GM23338 (cell line): ENCODE results near the gene PHF23. TPM values are rescaled to one million over a fixed set of nuclear protein-coding genes. Genes with fewer than 3 reads are reported as not detected.

Source experiments
- ATAC-seq: fragments of 200-7000 bp; cut with Tn5 transposase; 3 replicates; pipeline ENCODE4 v1.9.1; 2020
- DNase-seq: peaks from one replicate; pipeline ENCODE4 v3.0.0-alpha.2; 2015; ENCODE audit warnings: low spot score
- H2AFZ ChIP-seq: fragments of 200-600 bp; sonication (generic); 2 replicates; pipeline ENCODE4 v1.8.0; 2016; ENCODE audit warnings: antibody characterized with exemption, mild to moderate bottlenecking, moderate library complexity
- H3F3A ChIP-seq: fragments of 200-600 bp; sonication (generic); replicated peaks from 2 replicates; pipeline ENCODE4 v1.8.0; 2017; ENCODE audit warnings: antibody characterized with exemption, mixed run types, low read depth
- H3K27ac ChIP-seq: fragments of 200-600 bp; sonication (generic); 2 replicates; pipeline ENCODE4 v1.6.1; 2016; ENCODE audit warnings: low read depth
- H3K27me3 ChIP-seq: fragments of 200-600 bp; sonication (generic); 2 replicates; pipeline ENCODE4 v1.8.0; 2016; ENCODE audit warnings: mild to moderate bottlenecking, mixed run types, moderate library complexity; ENCODE audit not compliant: insufficient read depth
- H3K36me3 ChIP-seq: fragments of 200-600 bp; sonication (generic); 2 replicates; pipeline ENCODE4 v1.8.0; 2016; ENCODE audit warnings: mild to moderate bottlenecking; ENCODE audit not compliant: insufficient read depth
- H3K4me1 ChIP-seq: fragments of 200-600 bp; sonication (generic); 2 replicates; pipeline ENCODE4 v1.8.0; 2016; ENCODE audit warnings: mild to moderate bottlenecking, moderate library complexity; ENCODE audit not compliant: insufficient read depth
- H3K4me2 ChIP-seq: fragments of 200-600 bp; sonication (generic); 2 replicates; pipeline ENCODE4 v1.7.1; 2017; ENCODE audit warnings: mixed run types
- H3K4me3 ChIP-seq: fragments of 200-600 bp; sonication (generic); 2 replicates; pipeline ENCODE4 v1.6.1; 2016; ENCODE audit warnings: mixed run types
- H3K79me2 ChIP-seq: fragments of 200-600 bp; sonication (generic); replicated peaks from 2 replicates; pipeline ENCODE4 v1.8.0; 2017; ENCODE audit warnings: mild to moderate bottlenecking; ENCODE audit not compliant: insufficient read depth
- H3K9me2 ChIP-seq: fragments of 200-600 bp; sonication (generic); 2 replicates; pipeline ENCODE4 v1.8.0; 2017; ENCODE audit not compliant: insufficient read depth
- H4K20me1 ChIP-seq: fragments of 200-600 bp; sonication (generic); replicated peaks from 2 replicates; pipeline ENCODE4 v1.8.0; 2017; ENCODE audit warnings: mild to moderate bottlenecking; ENCODE audit not compliant: insufficient read depth
- H3K27ac Mint-ChIP-seq: 2 replicates; pipeline ENCODE4 v1.8.0; 2020; ENCODE audit warnings: inconsistent platforms, mild to moderate bottlenecking, moderate library complexity, mixed read lengths
- H3K27me3 Mint-ChIP-seq: 3 replicates; pipeline ENCODE4 v1.8.0; 2022; ENCODE audit warnings: low read depth, mild to moderate bottlenecking, moderate library complexity, mixed read lengths, inconsistent platforms; ENCODE audit not compliant: insufficient read depth, poor library complexity
- H3K36me3 Mint-ChIP-seq: 3 replicates; pipeline ENCODE4 v1.8.0; 2021; ENCODE audit warnings: low read depth, mild to moderate bottlenecking, inconsistent platforms, moderate library complexity, mixed read lengths
- H3K4me1 Mint-ChIP-seq: 3 replicates; pipeline ENCODE4 v1.8.0; 2020; ENCODE audit warnings: mild to moderate bottlenecking, inconsistent platforms, mixed read lengths
- H3K4me3 Mint-ChIP-seq: 3 replicates; pipeline ENCODE4 v1.8.0; 2021; ENCODE audit warnings: moderate library complexity, mild to moderate bottlenecking, inconsistent platforms, mixed read lengths
- H3K9me3 Mint-ChIP-seq: 3 replicates; pipeline ENCODE4 v1.8.0; 2020; ENCODE audit warnings: moderate library complexity, mild to moderate bottlenecking, inconsistent platforms, mixed read lengths
- CREB1 ChIP-seq: fragments of 250-450 bp; sonication (Bioruptor Pico); IDR thresholded peaks from 2 replicates; pipeline ENCODE4 v1.5.0; 2020; ENCODE audit warnings: low read depth, mild to moderate bottlenecking, moderate library complexity
- CTCF ChIP-seq, 2 experiments: fragments of 200-600 bp in 1 of 2; sonication (generic) in 1 of 2; conservative IDR thresholded peaks; 2 replicates each; pipeline versions ENCODE4 v1.5.1 to v1.6.1; 2016 to 2017; ENCODE audit warnings: antibody characterized with exemption in 2 of 2, low read depth in 2 of 2, mild to moderate bottlenecking in 2 of 2, moderate library complexity in 1 of 2
- ETS1 ChIP-seq: IDR thresholded peaks from 2 replicates; pipeline ENCODE4 v1.6.1; 2016; ENCODE audit warnings: antibody characterized with exemption
- EZH2 ChIP-seq: fragments of 200-600 bp; sonication (generic); IDR thresholded peaks from one replicate; pipeline ENCODE4 v1.8.0; 2017; ENCODE audit warnings: antibody characterized with exemption, mild to moderate bottlenecking, low read depth; ENCODE audit not compliant: unreplicated experiment
- EZH2phosphoT487 ChIP-seq: fragments of 200-600 bp; sonication (generic); IDR thresholded peaks from one replicate; pipeline ENCODE4 v1.8.1; 2018; ENCODE audit warnings: antibody characterized with exemption; ENCODE audit not compliant: unreplicated experiment
- JUNB ChIP-seq: IDR thresholded peaks from one replicate; pipeline ENCODE4 v1.6.1; 2016; ENCODE audit warnings: antibody characterized with exemption; ENCODE audit not compliant: unreplicated experiment
- NANOG ChIP-seq: IDR thresholded peaks from 2 replicates; pipeline ENCODE4 v1.6.1; 2016; ENCODE audit warnings: antibody characterized with exemption, borderline replicate concordance
- POLR2AphosphoS5 ChIP-seq: IDR thresholded peaks from 2 replicates; pipeline ENCODE4 v1.6.1; 2016; ENCODE audit warnings: antibody characterized with exemption, low read depth
- REST ChIP-seq: IDR thresholded peaks from one replicate; pipeline ENCODE4 v1.6.1; 2018; ENCODE audit warnings: antibody characterized with exemption; ENCODE audit not compliant: unreplicated experiment
- STAT1 ChIP-seq: IDR thresholded peaks from one replicate; pipeline ENCODE4 v1.6.1; 2016; ENCODE audit warnings: antibody characterized with exemption; ENCODE audit not compliant: unreplicated experiment
- ZNF114 ChIP-seq: fragments of 250-450 bp; sonication (Bioruptor Pico); IDR thresholded peaks from 2 replicates; pipeline ENCODE4 v1.5.0; 2020; ENCODE audit warnings: mild to moderate bottlenecking, moderate library complexity
- ZNF331 ChIP-seq: fragments of 250-450 bp; sonication (Bioruptor Pico); IDR thresholded peaks from 2 replicates; pipeline ENCODE4 v1.5.0; 2020; ENCODE audit warnings: low read depth, mild to moderate bottlenecking, moderate library complexity
- ZNF462 ChIP-seq: fragments of 250-450 bp; sonication (Bioruptor Pico); IDR thresholded peaks from 2 replicates; pipeline ENCODE4 v1.5.0; 2020; ENCODE audit warnings: mild to moderate bottlenecking, moderate library complexity
- polyA plus RNA-seq: library from polyadenylated mRNA; unstranded; fragments of >200 nt; fragmentation: Nextera tagmentation; extraction: Ambion mirVana; gene quantifications from 2 replicates; pipeline ENCODE4 v1.2.1, GENCODE V29; 2016
- total RNA-seq: library from RNA; depleted of rRNA; stranded (reverse); fragments of >200 nt; shearing (Covaris generic); gene quantifications from 2 replicates; pipeline ENCODE4 v1.2.3, GENCODE V29; 2014

The PHF23 gene
- total and polyA plus RNA-seq, 2 experiments from 2014 or later = 35.4 to 51.0 TPM

GRCh38 chr17:7223375-7223774 lies 15.9 kb downstream of the PHF23 start:
- H3K9me2 ChIP-seq = no peaks in the 10 kb centered on the region
- no peak overlapping the region for H3K4me3 ChIP-seq
- H3K27ac ChIP-seq = no peak overlapping the region
- H2AFZ ChIP-seq = no peak overlapping the region
- no peak overlapping the region for H3K4me2 ChIP-seq
- ATAC-seq (no peak), DNase-seq (no peak)
- H3F3A ChIP-seq = peaks cover 17% of the 10 kb centered on the region
- Mint-ChIP-seq H3K27me3 (peaks cover 51% of the 10 kb centered on the region), H3K9me3 (no peaks in the 10 kb centered on the region; the same call in 2 of the 3 replicates), H3K36me3 (peaks cover 72% of the 10 kb centered on the region), H3K4me1 (peaks cover 28% of the 10 kb centered on the region), H3K4me3 (no peak overlapping the region), H3K27ac (no peak overlapping the region)
- no peaks in the 10 kb centered on the region for H3K27me3 ChIP-seq
- H4K20me1 ChIP-seq = peaks cover 34% of the 10 kb centered on the region
- TF ChIP-seq EZH2phosphoT487 = no peak
- TF ChIP-seq JUNB = no peak
- no peak for TF ChIP-seq ZNF114 (CRISPR knock-in tag)
- no peak for TF ChIP-seq POLR2AphosphoS5
- no peak for TF ChIP-seq REST
- no peak for TF ChIP-seq NANOG
- no peak for TF ChIP-seq EZH2
- no peak for TF ChIP-seq STAT1
- TF ChIP-seq CREB1 (CRISPR knock-in tag) = no peak
- no peak for TF ChIP-seq ZNF462 (CRISPR knock-in tag)
- TF ChIP-seq CTCF (conservative IDR thresholded peaks at IDR 0.05; ENCODE audit: low read depth in 2 of 2) = no peak
- no peak for TF ChIP-seq ZNF331 (CRISPR knock-in tag)
- TF ChIP-seq ETS1 = no peak
- H3K4me1 ChIP-seq = peaks cover 20% of the 10 kb centered on the region
- H3K79me2 ChIP-seq = no peaks in the 10 kb centered on the region; the same call in 1 of the 2 replicates
- peaks cover 11% of the 10 kb centered on the region; the same call in 1 of the 2 replicates for H3K36me3 ChIP-seq
